ENCODE measurements around the gene ASPSCR1. TPM values are rescaled to one million over a fixed set of nuclear protein-coding genes. Genes with fewer than 3 reads are reported as not detected.

ASPSCR1 gene
- total and polyA plus RNA-seq, 2 of the 13 experiments (the other 11 are each of a cell fraction or from before 2014, with no cell fraction given) = 274 to 314 TPM

DNA sequence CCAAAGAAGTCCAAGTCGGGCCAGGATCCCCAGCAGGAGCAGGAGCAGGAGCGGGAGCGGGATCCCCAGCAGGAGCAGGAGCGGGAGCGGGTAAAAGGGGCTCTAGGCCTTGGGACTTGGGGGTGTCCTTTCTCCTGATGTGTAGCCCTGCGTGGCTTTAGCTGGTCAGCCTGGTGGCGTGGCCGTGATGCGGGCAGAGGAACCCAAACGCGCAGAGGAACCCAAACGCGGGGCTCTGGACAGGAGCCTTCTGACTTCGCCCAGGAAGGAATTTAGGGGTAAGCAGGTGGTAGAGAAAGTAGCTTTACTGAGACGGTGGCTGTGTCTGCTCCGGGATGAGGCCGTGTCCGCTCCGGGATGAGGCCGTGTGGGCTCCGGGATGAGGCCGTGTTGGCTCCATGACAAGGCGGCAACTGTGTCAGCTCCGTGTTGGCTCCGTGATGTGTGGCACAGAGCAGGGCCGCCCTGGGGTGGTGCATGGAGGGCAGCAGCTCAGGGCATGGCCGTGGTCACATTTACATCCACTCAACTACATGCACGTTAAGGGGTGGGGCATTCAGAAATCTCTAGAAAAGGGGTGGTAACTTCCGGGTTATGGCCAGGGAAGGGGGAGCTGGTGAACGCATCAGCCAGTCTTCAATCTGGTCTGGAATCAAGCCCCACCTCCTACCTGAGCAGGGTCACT lies 19.5 kb downstream of the ASPSCR1 start (continued):
- TF ChIP-seq, protein P1, sequence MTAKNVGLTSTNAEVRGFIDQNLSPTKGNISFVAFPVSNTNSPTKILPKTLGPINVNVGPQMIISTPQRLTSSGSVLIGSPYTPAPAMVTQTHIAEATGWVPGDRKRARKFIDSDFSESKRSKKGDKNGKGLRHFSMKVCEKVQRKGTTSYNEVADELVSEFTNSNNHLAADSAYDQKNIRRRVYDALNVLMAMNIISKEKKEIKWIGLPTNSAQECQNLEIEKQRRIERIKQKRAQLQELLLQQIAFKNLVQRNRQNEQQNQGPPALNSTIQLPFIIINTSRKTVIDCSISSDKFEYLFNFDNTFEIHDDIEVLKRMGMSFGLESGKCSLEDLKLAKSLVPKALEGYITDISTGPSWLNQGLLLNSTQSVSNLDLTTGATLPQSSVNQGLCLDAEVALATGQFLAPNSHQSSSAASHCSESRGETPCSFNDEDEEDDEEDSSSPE (CRISPR knock-in tag; IDR thresholded peaks at IDR 0.05) = no peak
- TF ChIP-seq ZNF841 (CRISPR knock-in tag; IDR thresholded peaks at IDR 0.05; ENCODE audit: borderline replicate concordance) (no peak), U2AF2 (IDR thresholded peaks at IDR 0.05; ENCODE audit: low read depth, low read length) (no peak), HNRNPUL1 (IDR thresholded peaks at IDR 0.05; ENCODE audit: low read depth, low read length) (no peak), NAIF1 (CRISPR knock-in tag; IDR thresholded peaks at IDR 0.05; ENCODE audit: borderline replicate concordance) (no peak), KDM5B (CRISPR knock-in tag; IDR thresholded peaks at IDR 0.05; ENCODE audit: borderline replicate concordance) (no peak; the same call in 1 of the 2 replicates), POLR2AphosphoS5 (IDR thresholded peaks at IDR 0.05; ENCODE audit: low read depth, low read length) (peak; percentile 31), AGO2 (optimal IDR thresholded peaks at IDR 0.05; ENCODE audit: low read depth, low read length) (peak; percentile 99), NFIB (CRISPR knock-in tag; IDR thresholded peaks at IDR 0.05; ENCODE audit: borderline replicate concordance) (no peak), MAFF (IDR thresholded peaks at IDR 0.05; ENCODE audit: low read depth, low read length) (no peak), ZNF326 (CRISPR knock-in tag; IDR thresholded peaks at IDR 0.05; ENCODE audit: borderline replicate concordance) (no peak), BORCS8-MEF2B (CRISPR knock-in tag; IDR thresholded peaks at IDR 0.05) (0 out of 2 replicates have a peak, but pooled peaks have one; percentile 38), IRF2 (CRISPR knock-in tag; IDR thresholded peaks at IDR 0.05) (0 out of 2 replicates have a peak, but pooled peaks have one; percentile 17), FOXP1 (IDR thresholded peaks at IDR 0.05) (no peak), FOXP1 (CRISPR knock-in tag; IDR thresholded peaks at IDR 0.05) (no peak)
- TF ChIP-seq, protein P2, sequence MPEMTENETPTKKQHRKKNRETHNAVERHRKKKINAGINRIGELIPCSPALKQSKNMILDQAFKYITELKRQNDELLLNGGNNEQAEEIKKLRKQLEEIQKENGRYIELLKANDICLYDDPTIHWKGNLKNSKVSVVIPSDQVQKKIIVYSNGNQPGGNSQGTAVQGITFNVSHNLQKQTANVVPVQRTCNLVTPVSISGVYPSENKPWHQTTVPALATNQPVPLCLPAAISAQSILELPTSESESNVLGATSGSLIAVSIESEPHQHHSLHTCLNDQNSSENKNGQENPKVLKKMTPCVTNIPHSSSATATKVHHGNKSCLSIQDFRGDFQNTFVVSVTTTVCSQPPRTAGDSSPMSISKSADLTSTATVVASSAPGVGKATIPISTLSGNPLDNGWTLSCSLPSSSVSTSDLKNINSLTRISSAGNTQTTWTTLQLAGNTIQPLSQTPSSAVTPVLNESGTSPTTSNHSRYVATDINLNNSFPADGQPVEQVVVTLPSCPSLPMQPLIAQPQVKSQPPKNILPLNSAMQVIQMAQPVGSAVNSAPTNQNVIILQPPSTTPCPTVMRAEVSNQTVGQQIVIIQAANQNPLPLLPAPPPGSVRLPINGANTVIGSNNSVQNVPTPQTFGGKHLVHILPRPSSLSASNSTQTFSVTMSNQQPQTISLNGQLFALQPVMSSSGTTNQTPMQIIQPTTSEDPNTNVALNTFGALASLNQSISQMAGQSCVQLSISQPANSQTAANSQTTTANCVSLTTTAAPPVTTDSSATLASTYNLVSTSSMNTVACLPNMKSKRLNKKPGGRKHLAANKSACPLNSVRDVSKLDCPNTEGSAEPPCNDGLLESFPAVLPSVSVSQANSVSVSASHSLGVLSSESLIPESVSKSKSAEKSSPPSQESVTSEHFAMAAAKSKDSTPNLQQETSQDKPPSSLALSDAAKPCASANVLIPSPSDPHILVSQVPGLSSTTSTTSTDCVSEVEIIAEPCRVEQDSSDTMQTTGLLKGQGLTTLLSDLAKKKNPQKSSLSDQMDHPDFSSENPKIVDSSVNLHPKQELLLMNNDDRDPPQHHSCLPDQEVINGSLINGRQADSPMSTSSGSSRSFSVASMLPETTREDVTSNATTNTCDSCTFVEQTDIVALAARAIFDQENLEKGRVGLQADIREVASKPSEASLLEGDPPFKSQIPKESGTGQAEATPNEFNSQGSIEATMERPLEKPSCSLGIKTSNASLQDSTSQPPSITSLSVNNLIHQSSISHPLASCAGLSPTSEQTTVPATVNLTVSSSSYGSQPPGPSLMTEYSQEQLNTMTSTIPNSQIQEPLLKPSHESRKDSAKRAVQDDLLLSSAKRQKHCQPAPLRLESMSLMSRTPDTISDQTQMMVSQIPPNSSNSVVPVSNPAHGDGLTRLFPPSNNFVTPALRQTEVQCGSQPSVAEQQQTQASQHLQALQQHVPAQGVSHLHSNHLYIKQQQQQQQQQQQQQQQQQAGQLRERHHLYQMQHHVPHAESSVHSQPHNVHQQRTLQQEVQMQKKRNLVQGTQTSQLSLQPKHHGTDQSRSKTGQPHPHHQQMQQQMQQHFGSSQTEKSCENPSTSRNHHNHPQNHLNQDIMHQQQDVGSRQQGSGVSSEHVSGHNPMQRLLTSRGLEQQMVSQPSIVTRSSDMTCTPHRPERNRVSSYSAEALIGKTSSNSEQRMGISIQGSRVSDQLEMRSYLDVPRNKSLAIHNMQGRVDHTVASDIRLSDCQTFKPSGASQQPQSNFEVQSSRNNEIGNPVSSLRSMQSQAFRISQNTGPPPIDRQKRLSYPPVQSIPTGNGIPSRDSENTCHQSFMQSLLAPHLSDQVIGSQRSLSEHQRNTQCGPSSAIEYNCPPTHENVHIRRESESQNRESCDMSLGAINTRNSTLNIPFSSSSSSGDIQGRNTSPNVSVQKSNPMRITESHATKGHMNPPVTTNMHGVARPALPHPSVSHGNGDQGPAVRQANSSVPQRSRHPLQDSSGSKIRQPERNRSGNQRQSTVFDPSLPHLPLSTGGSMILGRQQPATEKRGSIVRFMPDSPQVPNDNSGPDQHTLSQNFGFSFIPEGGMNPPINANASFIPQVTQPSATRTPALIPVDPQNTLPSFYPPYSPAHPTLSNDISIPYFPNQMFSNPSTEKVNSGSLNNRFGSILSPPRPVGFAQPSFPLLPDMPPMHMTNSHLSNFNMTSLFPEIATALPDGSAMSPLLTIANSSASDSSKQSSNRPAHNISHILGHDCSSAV (CRISPR knock-in tag; IDR thresholded peaks at IDR 0.05; ENCODE audit: borderline replicate concordance) = no peak
- TF ChIP-seq, protein P3, sequence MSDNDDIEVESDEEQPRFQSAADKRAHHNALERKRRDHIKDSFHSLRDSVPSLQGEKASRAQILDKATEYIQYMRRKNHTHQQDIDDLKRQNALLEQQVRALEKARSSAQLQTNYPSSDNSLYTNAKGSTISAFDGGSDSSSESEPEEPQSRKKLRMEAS (IDR thresholded peaks at IDR 0.05) = no peak
- TF ChIP-seq, protein P4, sequence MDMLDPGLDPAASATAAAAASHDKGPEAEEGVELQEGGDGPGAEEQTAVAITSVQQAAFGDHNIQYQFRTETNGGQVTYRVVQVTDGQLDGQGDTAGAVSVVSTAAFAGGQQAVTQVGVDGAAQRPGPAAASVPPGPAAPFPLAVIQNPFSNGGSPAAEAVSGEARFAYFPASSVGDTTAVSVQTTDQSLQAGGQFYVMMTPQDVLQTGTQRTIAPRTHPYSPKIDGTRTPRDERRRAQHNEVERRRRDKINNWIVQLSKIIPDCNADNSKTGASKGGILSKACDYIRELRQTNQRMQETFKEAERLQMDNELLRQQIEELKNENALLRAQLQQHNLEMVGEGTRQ (IDR thresholded peaks at IDR 0.05; ENCODE audit: low read depth, low read length) = no peak
- TF ChIP-seq, protein P4 (CRISPR knock-in tag; IDR thresholded peaks at IDR 0.05; ENCODE audit: borderline replicate concordance) = no peak
